NCI-H2107 treated with DMSO at 0.1 percent for 48 hours (cell line): ENCODE results near the gene PYGB.

Experiments
- DNase-seq: peaks from one replicate; lab custom pipeline; 2025; ENCODE audit not compliant: unreplicated experiment; lab: John Stamatoyannopoulos, UW

The PYGB gene

GRCh38 chr20:25215521-25215920, 32.4 kb upstream of the PYGB start:
- DNase-seq: no peak

- no peak for DNase-seq
Observed at GRCh38 chr20:25216199-25216945, 31.5 kb upstream of the PYGB start.

GRCh38 chr20:25217161-25218108, 30.4 kb upstream of the PYGB start:
- no peak for DNase-seq

DNA sequence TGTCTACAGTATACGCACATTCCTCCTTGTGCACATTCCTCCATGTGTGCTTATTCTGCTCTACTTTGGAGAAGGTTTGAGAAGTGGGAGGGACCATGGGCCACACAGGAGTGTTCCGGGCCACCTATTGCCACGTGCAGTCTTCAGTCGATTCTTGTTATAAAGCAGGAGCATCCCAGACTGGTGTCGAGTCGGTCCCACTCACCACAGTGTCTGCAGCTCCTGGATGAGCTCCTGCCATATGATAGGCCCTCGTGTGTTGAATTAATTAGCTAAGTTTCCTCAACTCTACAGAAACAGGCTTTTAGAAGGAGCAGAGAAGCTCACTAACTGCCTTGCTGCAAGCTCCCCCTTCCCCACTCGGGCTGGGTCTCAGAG, 29.8 kb upstream of the PYGB start:
- DNase-seq: no peak

DNA sequence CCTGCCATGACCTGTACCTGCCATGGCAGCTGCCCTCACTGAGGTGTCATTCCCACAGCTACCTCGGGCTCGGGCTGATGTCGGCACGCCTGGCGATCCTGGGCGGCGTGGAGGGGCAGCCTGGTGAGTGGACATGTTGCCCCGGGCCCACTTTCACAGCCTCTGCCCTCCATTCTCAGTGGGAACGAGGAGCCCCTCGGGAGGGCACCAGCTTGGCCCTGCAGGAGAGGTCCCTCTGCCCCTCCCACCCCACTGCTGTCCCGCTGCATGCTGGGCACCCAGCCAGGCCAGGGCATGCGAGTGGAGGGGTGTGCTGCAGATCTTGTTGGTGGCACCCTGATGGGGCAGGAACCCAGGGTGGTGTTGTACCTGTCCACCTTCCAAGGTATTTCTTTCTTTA, 29.4 kb upstream of the PYGB start:
- no peak for DNase-seq

DNA sequence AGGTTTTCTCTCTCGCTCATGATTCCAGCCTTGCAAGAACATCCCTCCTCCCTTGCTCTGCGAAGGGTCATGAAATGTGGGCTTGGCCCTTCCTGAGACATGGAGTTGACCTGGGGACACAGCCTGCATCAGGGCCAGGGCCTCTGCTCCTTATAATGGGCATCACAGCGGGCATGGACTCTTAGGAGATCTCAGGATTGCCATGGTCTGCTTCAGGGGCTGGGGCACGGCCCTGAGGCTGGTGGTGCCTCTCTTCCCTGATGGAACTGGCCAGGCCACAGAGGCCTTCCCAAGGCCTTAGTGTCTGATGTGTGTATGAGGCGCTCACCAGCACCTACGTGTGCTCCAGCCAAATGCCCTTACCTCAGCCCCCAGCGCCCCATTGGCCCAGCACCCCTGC, 28.5 kb upstream of the PYGB start:
- no peak for DNase-seq

- DNase-seq: no peak
Observed at GRCh38 chr20:25220021-25220730, 27.7 kb upstream of the PYGB start.

DNA sequence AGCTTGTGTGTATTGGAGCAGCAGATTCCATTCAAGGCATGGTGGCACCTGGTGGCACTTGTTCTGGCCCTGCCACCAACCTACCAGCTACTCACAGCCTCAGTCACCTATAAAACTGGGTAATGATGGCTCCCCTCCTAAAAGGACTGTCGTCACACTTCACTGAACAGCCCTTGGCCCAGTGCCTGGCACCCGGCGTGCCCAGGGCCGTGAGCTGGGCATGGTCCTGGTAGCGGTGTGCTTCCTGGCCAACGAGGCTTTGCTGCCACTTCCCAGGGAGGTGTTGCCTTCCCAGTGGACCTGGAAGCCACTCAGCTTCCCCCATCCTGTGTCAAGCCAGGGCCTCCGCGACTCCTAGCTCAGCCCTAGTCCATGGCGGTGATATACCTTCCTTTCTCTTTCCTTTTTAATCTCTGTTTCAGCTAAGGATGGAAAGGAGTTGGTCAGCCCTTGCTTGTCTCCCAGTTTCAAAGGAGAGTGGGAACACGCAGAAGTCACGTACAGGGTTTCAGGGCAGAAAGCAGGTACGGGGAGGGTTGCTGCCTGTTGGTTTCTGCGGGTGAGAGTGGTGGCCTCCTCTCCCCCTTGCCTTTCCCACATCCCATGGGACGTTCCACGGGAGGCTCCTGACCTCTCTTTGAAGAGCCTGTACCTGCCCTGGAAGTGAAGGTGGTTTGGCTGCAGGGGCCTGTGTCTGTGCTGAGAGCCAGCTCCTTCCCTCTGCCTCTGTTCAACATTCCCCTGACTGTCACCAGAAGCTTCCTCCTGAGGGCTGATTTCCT, 26.9 kb upstream of the PYGB start:
- peak; percentile 30 for DNase-seq

DNA sequence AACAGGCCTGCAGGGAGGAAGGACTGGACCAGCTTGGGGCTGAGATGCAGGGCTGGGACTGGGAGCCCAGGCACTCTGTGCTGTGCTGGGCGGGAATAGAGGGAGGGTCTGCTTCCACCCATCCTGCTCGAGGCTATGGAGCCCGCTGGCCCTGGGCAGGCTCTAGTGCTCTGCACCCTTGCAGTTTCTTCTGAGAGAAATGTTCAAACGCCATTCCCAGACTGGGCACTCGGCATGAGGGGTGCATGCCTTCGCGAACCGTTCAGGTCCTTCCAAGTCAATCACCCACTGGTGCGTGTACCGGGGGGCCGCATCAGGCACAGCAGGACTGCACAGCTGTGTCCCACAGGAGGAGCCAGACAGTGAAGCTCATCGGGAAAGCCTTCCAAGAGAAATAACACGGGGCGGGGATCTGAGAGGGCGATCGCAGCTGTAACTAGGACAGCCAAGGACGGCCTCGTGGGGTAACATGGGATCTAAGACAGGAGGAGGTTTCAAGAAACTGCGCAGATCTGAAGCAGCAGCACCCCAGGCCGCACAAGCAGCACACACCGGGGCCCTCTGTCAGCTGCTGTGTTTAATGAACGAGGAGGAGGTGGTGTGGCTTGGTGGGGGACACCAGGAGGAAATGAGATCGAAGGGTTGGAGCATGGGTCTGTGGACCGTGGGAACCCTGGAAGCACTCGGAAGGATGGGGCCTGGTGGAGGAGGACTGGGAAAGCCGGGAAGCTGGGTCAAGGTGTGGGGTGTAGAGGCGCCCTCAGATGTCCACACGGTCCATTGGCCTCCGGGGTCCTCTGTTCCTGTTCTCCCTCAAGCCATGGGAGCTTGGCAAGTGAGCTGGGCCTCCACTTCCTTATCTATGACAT, 26.1 kb upstream of the PYGB start:
- no peak for DNase-seq

GRCh38 chr20:25222461-25223178, 25.3 kb upstream of the PYGB start:
- DNase-seq: no peak

DNA sequence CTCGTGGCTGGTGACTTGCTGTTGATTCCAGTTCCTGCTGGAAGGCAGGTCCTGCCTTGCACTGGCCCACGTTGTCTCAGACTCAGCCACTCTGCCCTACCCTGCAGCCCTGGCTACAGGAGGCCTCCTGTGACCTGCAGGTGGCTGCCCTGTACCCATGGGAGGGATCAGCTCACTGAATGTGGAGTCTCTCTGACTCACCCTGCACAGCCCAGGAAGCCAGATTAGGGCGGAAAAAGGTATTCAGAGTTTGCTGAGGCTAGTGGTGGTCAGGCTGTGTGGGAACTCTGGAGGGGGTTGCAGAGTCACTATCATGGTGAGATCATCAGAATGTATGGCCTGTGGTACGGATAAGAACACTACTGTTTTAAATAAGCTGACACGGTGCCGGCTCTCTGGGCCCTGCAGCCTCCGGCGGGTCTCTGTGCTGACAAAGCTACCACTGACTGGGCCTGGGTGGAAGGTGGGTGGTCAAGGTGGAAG, 24.7 kb upstream of the PYGB start:
- DNase-seq: no peak

GRCh38 chr20:25223765-25224720, 23.8 kb upstream of the PYGB start:
- DNase-seq: no peak

GRCh38 chr20:25224941-25225340, 22.9 kb upstream of the PYGB start:
- DNase-seq: no peak

DNA sequence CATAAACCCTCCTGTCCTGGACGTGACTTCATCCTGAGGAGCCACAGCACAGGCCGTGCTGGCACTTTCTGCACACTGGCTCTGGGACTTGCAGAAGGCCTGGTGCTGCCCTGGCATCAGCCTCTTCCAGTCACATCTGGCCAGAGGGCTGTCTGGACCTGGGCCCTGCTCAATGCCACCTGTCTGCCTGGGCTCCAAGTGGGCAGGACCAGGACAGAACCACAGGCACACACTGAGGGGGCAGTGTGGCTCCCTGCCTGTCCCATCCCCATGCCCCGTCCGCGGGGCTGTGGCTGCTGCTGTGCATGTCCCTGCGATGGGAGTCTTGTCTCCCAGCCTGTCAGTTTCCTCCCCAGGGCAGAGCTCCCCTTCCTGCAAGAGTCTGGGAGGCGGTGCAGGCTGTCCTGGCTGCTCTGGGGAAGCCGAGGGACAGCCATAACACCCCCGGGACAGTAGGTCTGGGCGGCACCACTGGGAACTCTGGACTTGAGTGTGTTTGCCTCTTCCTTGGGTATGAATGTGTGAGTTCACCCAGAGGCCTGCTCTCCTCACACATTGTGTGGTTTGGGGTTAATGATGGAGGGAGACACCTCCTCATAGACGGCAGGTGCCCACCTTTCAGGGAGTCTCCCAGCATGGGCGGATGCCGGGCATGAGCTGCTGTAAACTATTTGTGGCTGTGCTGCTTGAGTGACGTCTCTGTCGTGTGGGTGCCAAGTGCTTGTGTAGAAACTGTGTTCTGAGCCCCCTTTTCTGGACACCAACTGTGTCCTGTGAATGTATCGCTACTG, 22.0 kb upstream of the PYGB start:
- no peak for DNase-seq

DNA sequence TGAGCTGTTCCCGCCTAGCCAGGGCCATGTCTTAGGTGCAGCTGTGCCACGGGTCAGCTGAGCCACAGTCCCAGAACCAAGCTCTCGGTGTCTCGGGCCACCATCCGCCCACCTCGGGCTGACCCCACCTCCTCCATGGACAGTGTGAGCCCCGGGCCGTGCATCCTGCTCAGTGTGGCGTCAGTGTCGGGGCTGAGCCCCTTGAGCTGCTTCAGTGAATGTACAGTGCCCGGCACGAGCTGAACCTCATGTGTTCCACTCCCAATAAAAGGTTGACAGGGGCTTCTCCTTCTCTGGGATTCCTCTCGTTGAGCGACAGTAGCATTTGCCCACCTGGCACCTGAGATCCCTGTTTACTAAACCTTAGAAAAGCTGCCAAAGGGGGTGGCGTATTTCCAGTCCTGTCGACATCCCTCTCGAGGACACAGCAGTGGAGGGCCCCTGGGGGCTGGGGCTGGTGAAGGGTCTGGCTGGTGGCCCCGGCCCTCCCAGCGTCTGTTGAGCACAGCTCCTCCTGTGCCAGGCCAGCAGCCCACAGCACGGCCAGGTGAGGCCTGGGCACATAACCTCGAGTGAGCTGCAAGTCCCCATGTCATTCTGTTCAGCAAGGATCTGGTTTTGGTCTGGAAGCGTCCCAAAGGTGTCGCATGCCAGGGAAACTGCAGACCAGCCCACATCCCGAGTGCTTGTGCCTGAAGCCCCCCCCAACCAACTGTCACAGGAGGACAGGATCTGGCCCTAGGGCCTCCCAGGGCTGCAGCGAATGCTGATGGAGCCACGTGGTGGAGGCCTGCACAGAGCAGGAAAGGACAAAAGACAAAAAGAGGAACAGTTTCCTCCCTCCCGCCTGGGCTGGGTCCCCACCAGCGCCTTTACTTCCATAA, 21.2 kb upstream of the PYGB start:
- DNase-seq: no peak

- no peak for DNase-seq
Observed at GRCh38 chr20:25227317-25227831, 20.5 kb upstream of the PYGB start.
